Measurements from ENCODE around the gene SEMA3F.

DNA sequence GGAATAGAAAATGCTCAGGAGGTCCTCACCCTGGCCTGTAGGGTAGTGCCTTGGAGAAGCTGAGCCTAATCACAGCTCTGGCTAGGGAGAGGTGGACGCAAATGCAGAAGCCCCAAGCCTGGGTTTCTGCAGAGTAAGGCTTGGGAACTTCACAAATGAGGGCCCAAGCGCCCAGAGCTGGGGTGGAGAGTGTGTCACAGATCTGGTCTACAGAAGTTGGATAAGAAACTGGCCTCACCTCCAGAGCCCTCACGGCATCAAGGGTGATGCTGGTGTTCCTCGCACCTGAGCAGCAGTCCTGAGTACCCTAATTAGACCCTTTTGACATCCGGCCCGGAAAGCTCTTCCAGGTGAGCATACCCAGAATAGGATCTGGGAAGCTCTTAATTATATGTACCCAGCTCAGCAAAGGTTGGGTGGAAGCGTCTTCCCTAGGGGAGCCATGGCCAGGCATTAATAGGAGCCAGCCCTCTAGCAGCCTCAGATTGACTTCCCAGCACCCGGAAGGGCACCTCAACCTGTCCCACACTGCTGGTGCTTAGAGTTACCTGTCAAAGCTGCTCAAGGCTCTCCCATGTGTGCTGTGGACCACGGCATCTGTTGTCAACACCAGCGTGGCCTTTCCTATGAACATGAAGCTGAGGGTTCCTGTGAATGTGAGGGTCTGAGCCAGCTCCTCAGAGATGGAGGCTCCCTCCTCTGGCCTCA, 34.6 kb upstream of the SEMA3F start:
- TF ChIP-seq EZH2 (IDR thresholded peaks at IDR 0.05): no peak
- TF ChIP-seq, protein P1, sequence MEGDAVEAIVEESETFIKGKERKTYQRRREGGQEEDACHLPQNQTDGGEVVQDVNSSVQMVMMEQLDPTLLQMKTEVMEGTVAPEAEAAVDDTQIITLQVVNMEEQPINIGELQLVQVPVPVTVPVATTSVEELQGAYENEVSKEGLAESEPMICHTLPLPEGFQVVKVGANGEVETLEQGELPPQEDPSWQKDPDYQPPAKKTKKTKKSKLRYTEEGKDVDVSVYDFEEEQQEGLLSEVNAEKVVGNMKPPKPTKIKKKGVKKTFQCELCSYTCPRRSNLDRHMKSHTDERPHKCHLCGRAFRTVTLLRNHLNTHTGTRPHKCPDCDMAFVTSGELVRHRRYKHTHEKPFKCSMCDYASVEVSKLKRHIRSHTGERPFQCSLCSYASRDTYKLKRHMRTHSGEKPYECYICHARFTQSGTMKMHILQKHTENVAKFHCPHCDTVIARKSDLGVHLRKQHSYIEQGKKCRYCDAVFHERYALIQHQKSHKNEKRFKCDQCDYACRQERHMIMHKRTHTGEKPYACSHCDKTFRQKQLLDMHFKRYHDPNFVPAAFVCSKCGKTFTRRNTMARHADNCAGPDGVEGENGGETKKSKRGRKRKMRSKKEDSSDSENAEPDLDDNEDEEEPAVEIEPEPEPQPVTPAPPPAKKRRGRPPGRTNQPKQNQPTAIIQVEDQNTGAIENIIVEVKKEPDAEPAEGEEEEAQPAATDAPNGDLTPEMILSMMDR (IDR thresholded peaks at IDR 0.05): no peak
